ENCODE data around the gene SYNGAP1. TPM values are rescaled to one million over a fixed set of nuclear protein-coding genes. Genes with fewer than 3 reads are reported as not detected.

SYNGAP1 gene
- polyA plus RNA-seq, 2 donors, result 4.1 to 18.2 TPM

- no peaks in the 10 kb centered on the region for H3K9me3 ChIP-seq (ENCODE audit: control insufficient read depth in 2 of 2, insufficient read depth in 1 of 2, low read depth in 1 of 2, low read length in 1 of 2)
- peaks cover 5 to 35% of the 10 kb centered on the region in 2 donors for H3K36me3 ChIP-seq (ENCODE audit: control insufficient read depth in 2 of 2, insufficient read depth in 2 of 2, low read length in 1 of 2)
- 89 to 91% methylated on average over 18 of the region's 18 CpGs for WGBS, 2 donors
- no peak overlapping the region for H3K27ac ChIP-seq (ENCODE audit: low read depth in 2 of 2, low read length in 1 of 2)
- H3K4me1 ChIP-seq (ENCODE audit: control insufficient read depth in 2 of 2, insufficient read depth in 2 of 2, low read length in 1 of 2), result no peaks in the 10 kb centered on the region
- no peaks in the 10 kb centered on the region for H3K27me3 ChIP-seq (ENCODE audit: control insufficient read depth in 1 of 2, insufficient read depth in 2 of 2, low read length in 2 of 2)
- H3K4me3 ChIP-seq (ENCODE audit: low read depth in 1 of 2, low read length in 2 of 2), result no peak overlapping the region
Observed at GRCh38 chr6:33443619-33444504, 24.0 kb downstream of the SYNGAP1 start.

GRCh38 chr6:33445119-33445603 lies 25.3 kb downstream of the SYNGAP1 start:
- no peak overlapping the region for H3K4me3 ChIP-seq (ENCODE audit: low read depth in 1 of 2, low read length in 2 of 2)
- no peaks in the 10 kb centered on the region for H3K27me3 ChIP-seq (ENCODE audit: control insufficient read depth in 1 of 2, insufficient read depth in 2 of 2, low read length in 2 of 2)
- peaks cover 5 to 36% of the 10 kb centered on the region in 2 donors for H3K36me3 ChIP-seq (ENCODE audit: control insufficient read depth in 2 of 2, insufficient read depth in 2 of 2, low read length in 1 of 2)
- no peak overlapping the region for H3K27ac ChIP-seq (ENCODE audit: low read depth in 2 of 2, low read length in 1 of 2)
- no peaks in the 10 kb centered on the region for H3K9me3 ChIP-seq (ENCODE audit: control insufficient read depth in 2 of 2, insufficient read depth in 1 of 2, low read depth in 1 of 2, low read length in 1 of 2)
- H3K4me1 ChIP-seq (ENCODE audit: control insufficient read depth in 2 of 2, insufficient read depth in 2 of 2, low read length in 1 of 2), result no peaks in the 10 kb centered on the region
- WGBS, 2 donors, result 71 to 84% methylated on average over 3 of the region's 3 CpGs

DNA sequence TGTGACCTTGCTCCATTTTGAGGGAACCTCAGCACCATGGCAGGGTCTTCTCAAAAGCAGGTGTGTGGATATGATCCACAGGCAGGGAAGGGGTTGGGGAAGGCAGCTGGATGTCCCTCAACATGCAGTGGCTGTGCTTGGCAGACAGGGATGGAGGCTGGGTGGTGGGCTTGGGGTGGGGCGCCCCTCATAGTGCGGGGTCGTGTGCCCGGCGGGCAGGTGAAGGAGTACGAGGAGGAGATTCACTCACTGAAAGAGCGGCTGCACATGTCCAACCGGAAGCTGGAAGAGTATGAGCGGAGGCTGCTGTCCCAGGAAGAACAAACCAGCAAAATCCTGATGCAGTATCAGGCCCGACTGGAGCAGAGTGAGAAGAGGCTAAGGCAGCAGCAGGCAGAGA lies 26.5 kb downstream of the SYNGAP1 start:
- Histone ChIP-seq H3K36me3 (ENCODE audit: control insufficient read depth in 2 of 2, insufficient read depth in 2 of 2, low read length in 1 of 2) (peaks cover 5 to 32% of the 10 kb centered on the region in 2 donors), H3K4me3 (ENCODE audit: low read depth in 1 of 2, low read length in 2 of 2) (no peak overlapping the region), H3K27me3 (ENCODE audit: control insufficient read depth in 1 of 2, insufficient read depth in 2 of 2, low read length in 2 of 2) (no peaks in the 10 kb centered on the region), H3K27ac (ENCODE audit: low read depth in 2 of 2, low read length in 1 of 2) (no peak overlapping the region), H3K4me1 (ENCODE audit: control insufficient read depth in 2 of 2, insufficient read depth in 2 of 2, low read length in 1 of 2) (no peaks in the 10 kb centered on the region), H3K9me3 (ENCODE audit: control insufficient read depth in 2 of 2, insufficient read depth in 1 of 2, low read depth in 1 of 2, low read length in 1 of 2) (no peaks in the 10 kb centered on the region)
- 88 to 91% methylated on average over 10 of the region's 10 CpGs for WGBS, 2 donors

DNA sequence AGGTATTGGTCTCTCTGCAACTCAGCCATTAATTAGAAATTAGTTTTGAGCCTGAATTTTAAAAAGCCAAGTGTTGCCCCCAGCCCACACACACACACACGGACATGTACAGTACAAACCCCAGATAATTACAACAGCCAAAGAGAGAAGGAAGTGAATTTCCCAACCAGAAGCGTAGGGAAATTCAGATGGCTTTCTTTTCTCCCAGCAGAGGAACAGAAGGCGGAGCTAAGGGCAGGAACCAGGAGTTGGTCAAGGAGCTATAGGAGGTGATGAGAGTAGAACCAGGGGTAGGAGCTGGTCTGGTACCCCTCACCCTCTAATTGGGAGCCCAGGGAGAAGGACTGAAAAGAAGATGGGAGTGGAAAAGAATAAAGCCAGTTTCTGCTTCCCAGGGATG lies 30.6 kb downstream of the SYNGAP1 start:
- Histone ChIP-seq H3K27me3 (ENCODE audit: control insufficient read depth in 1 of 2, insufficient read depth in 2 of 2, low read length in 2 of 2) (no peaks in the 10 kb centered on the region), H3K4me1 (ENCODE audit: control insufficient read depth in 2 of 2, insufficient read depth in 2 of 2, low read length in 1 of 2) (peaks cover 4 to 5% of the 10 kb centered on the region in 2 donors)
- WGBS, 2 donors, result 66 to 74% methylated on average over 3 of the region's 3 CpGs

DNA sequence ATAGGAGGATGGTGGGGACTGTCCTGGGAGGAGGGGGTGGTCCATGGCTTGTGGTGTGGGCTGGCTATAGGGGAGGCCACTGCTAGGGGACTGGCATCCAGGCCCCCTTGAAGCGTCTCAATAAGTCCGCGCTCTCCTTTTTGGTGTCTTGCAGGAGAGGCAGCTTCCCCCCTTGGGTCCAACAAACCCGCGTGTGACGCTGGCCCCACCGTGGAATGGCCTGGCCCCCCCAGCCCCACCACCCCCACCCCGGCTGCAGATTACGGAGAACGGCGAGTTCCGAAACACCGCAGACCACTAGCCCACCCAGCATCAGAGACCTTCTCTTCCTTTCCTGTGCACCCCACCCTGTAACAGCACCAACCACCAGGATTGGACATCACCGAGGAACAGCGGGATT lies 31.7 kb downstream of the SYNGAP1 start:
- 93 to 94% methylated on average over 9 to 15 of the region's 15 CpGs for WGBS, 2 donors
- Histone ChIP-seq H3K9me3 (ENCODE audit: control insufficient read depth in 2 of 2, insufficient read depth in 1 of 2, low read depth in 1 of 2, low read length in 1 of 2) (no peaks in the 10 kb centered on the region), H3K27me3 (ENCODE audit: control insufficient read depth in 1 of 2, insufficient read depth in 2 of 2, low read length in 2 of 2) (no peaks in the 10 kb centered on the region), H3K36me3 (ENCODE audit: control insufficient read depth in 2 of 2, insufficient read depth in 2 of 2, low read length in 1 of 2) (peaks cover 2 to 11% of the 10 kb centered on the region in 2 donors), H3K4me3 (ENCODE audit: low read depth in 1 of 2, low read length in 2 of 2) (no peak overlapping the region), H3K27ac (ENCODE audit: low read depth in 2 of 2, low read length in 1 of 2) (no peak overlapping the region), H3K4me1 (ENCODE audit: control insufficient read depth in 2 of 2, insufficient read depth in 2 of 2, low read length in 1 of 2) (peaks cover 4 to 5% of the 10 kb centered on the region in 2 donors)

More for the DNA sequence above, 30.6 kb downstream of the SYNGAP1 start:
- Histone ChIP-seq H3K36me3 (ENCODE audit: control insufficient read depth in 2 of 2, insufficient read depth in 2 of 2, low read length in 1 of 2) (peaks cover 5 to 11% of the 10 kb centered on the region in 2 donors), H3K9me3 (ENCODE audit: control insufficient read depth in 2 of 2, insufficient read depth in 1 of 2, low read depth in 1 of 2, low read length in 1 of 2) (no peaks in the 10 kb centered on the region), H3K27ac (ENCODE audit: low read depth in 2 of 2, low read length in 1 of 2) (no peak overlapping the region), H3K4me3 (ENCODE audit: low read depth in 1 of 2, low read length in 2 of 2) (no peak overlapping the region)

- Histone ChIP-seq H3K9me3 (ENCODE audit: control insufficient read depth in 2 of 2, insufficient read depth in 1 of 2, low read depth in 1 of 2, low read length in 1 of 2) (no peaks in the 10 kb centered on the region), H3K27ac (ENCODE audit: low read depth in 2 of 2, low read length in 1 of 2) (no peak overlapping the region), H3K4me1 (ENCODE audit: control insufficient read depth in 2 of 2, insufficient read depth in 2 of 2, low read length in 1 of 2) (peaks cover 4 to 5% of the 10 kb centered on the region in 2 donors), H3K36me3 (ENCODE audit: control insufficient read depth in 2 of 2, insufficient read depth in 2 of 2, low read length in 1 of 2) (peaks cover 0 to 10% of the 10 kb centered on the region in 2 donors), H3K27me3 (ENCODE audit: control insufficient read depth in 1 of 2, insufficient read depth in 2 of 2, low read length in 2 of 2) (no peaks in the 10 kb centered on the region), H3K4me3 (ENCODE audit: low read depth in 1 of 2, low read length in 2 of 2) (no peak overlapping the region)
- 88 to 89% methylated on average over 4 of the region's 4 CpGs for WGBS, 2 donors
Observed at GRCh38 chr6:33452496-33452895, 32.6 kb downstream of the SYNGAP1 start.

GRCh38 chr6:33453393-33454008 lies 33.6 kb downstream of the SYNGAP1 start:
- Histone ChIP-seq H3K27me3 (ENCODE audit: control insufficient read depth in 1 of 2, insufficient read depth in 2 of 2, low read length in 2 of 2) (no peaks in the 10 kb centered on the region), H3K9me3 (ENCODE audit: control insufficient read depth in 2 of 2, insufficient read depth in 1 of 2, low read depth in 1 of 2, low read length in 1 of 2) (no peaks in the 10 kb centered on the region), H3K4me3 (ENCODE audit: low read depth in 1 of 2, low read length in 2 of 2) (peak overlapping the region; percentile 74 to 82), H3K36me3 (ENCODE audit: control insufficient read depth in 2 of 2, insufficient read depth in 2 of 2, low read length in 1 of 2) (peaks cover 0 to 4% of the 10 kb centered on the region in 2 donors), H3K27ac (ENCODE audit: low read depth in 2 of 2, low read length in 1 of 2) (no peak overlapping the region), H3K4me1 (ENCODE audit: control insufficient read depth in 2 of 2, insufficient read depth in 2 of 2, low read length in 1 of 2) (peaks cover 4 to 5% of the 10 kb centered on the region in 2 donors)
- 3 to 5% methylated on average over 12 of the region's 12 CpGs for WGBS, 2 donors

GRCh38 chr6:33454009-33454946 lies 34.4 kb downstream of the SYNGAP1 start, which contains the start of gene ZBTB9:
ZBTB9 (plus strand) TSS chr6:33454576; CDS start chr6:33455101, 525 bp downstream.
- H3K9me3 ChIP-seq (ENCODE audit: control insufficient read depth in 2 of 2, insufficient read depth in 1 of 2, low read depth in 1 of 2, low read length in 1 of 2), result no peaks in the 10 kb centered on the region
- 0% methylated on average over 64 to 65 of the region's 65 CpGs for WGBS, 2 donors
- H3K4me1 ChIP-seq (ENCODE audit: control insufficient read depth in 2 of 2, insufficient read depth in 2 of 2, low read length in 1 of 2), result peaks cover 4 to 5% of the 10 kb centered on the region in 2 donors
- no peaks in the 10 kb centered on the region for H3K27me3 ChIP-seq (ENCODE audit: control insufficient read depth in 1 of 2, insufficient read depth in 2 of 2, low read length in 2 of 2)
- no peaks in the 10 kb centered on the region for H3K36me3 ChIP-seq (ENCODE audit: control insufficient read depth in 2 of 2, insufficient read depth in 2 of 2, low read length in 1 of 2)
- peak within 1 kb of the TSS; percentile 65 to 70 for H3K27ac ChIP-seq (ENCODE audit: low read depth in 2 of 2, low read length in 1 of 2)
- H3K4me3 ChIP-seq (ENCODE audit: low read depth in 1 of 2, low read length in 2 of 2), result peak within 1 kb of the TSS; percentile 82 to 88

GRCh38 chr6:33455051-33455450 lies 35.2 kb downstream of the SYNGAP1 start:
- Histone ChIP-seq H3K4me3 (ENCODE audit: low read depth in 1 of 2, low read length in 2 of 2) (peak overlapping the region; percentile 82 to 88), H3K4me1 (ENCODE audit: control insufficient read depth in 2 of 2, insufficient read depth in 2 of 2, low read length in 1 of 2) (peaks cover 4 to 5% of the 10 kb centered on the region in 2 donors), H3K36me3 (ENCODE audit: control insufficient read depth in 2 of 2, insufficient read depth in 2 of 2, low read length in 1 of 2) (no peaks in the 10 kb centered on the region), H3K9me3 (ENCODE audit: control insufficient read depth in 2 of 2, insufficient read depth in 1 of 2, low read depth in 1 of 2, low read length in 1 of 2) (no peaks in the 10 kb centered on the region), H3K27ac (ENCODE audit: low read depth in 2 of 2, low read length in 1 of 2) (no peak overlapping the region), H3K27me3 (ENCODE audit: control insufficient read depth in 1 of 2, insufficient read depth in 2 of 2, low read length in 2 of 2) (no peaks in the 10 kb centered on the region)
- WGBS, 2 donors, result 41 to 45% methylated on average over 16 of the region's 16 CpGs

Data from esophagus (tissue), 2 donors.